NOMO-1 treated with dmso at 0.1 percent for 144 hours (cell line): ENCODE data around the gene KDM6B.
"Not testable (repeated sequence)": the region's sequence is repeated elsewhere in the genome, so short reads cannot be mapped to it uniquely, and the experiment has no call there.

Experiments
- DNase-seq: peaks from one replicate; lab custom pipeline; 2025; ENCODE audit not compliant: unreplicated experiment; lab: John Stamatoyannopoulos, UW

The KDM6B gene

GRCh38 chr17:7833795-7834541 lies at the start of gene KDM6B:
TSS of gene KDM6B (plus strand) at chr17:7834217. CDS start at chr17:7845555, 11,338 bp downstream.
- peak; percentile 94 for DNase-seq

DNA sequence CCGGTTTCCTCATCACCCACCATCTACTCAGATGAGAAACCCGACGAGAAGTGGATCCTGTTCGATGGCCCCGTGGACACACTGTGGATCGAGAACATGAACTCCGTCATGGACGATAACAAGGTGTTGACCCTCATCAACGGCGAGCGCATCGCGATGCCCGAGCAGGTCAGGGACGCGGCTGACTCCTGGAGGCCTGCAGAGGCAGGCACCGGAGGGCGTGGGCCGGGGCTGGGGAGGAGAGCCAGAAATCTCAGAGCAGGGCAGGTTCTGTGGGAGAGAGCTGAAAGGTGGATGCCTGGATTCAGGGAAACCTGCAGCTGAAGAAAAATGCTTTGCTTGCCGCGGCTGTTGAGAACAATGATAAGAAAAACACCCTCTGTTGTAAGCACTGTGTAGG lies 47.2 kb upstream of the KDM6B start:
- no peak for DNase-seq

- no peak for DNase-seq
Measured at GRCh38 chr17:7789131-7789530, 44.9 kb upstream of the KDM6B start.

DNA sequence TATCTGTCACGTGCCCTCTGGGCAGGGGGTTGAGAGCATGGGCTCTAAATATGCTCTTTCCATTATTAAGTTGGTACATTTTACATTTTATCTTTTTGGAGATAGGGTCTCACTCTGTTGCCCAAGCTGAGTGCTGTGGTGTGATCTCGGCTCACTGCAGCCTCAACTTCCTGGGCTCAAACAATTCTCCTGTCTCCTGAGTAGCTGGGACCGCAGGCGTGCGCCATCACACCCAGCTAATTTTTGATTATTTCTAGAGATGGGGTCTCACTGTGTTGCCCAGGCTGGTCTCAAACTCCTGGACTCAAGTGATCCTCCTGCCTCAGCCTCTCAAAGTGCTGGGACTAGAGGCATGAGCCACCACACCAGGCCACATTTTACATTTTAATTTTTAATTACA lies 43.9 kb upstream of the KDM6B start:
- DNase-seq = no peak

GRCh38 chr17:7792611-7793010 lies 41.4 kb upstream of the KDM6B start:
- no peak for DNase-seq

DNA sequence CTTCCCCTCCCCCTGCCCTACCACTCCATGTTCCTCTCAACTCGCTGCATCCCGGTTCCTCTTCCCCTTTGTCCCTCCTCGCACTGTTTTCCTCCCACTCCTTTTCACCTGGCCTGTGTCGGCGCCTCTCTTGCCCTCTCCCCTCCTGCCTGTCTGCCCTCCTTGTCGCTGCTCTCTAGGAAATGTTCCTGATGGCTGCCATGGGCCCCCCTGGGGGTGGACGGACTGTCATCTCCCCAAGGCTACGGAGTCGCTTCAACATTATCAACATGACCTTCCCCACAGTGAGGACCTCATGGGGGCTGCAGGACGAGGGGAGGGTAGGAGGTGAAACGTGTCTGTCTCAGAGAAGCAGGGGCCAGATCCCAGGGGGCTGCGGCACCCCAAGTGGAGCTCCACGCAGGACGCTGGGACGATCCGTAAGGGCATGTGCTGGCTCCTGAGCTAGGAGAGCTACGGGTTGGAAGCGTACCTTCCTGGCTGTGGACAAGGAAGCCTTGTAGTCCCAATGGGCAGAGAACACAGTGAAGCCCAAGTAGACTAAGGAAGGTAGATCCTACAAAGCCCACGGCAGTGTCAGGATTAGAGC lies 39.8 kb upstream of the KDM6B start:
- no peak for DNase-seq

DNA sequence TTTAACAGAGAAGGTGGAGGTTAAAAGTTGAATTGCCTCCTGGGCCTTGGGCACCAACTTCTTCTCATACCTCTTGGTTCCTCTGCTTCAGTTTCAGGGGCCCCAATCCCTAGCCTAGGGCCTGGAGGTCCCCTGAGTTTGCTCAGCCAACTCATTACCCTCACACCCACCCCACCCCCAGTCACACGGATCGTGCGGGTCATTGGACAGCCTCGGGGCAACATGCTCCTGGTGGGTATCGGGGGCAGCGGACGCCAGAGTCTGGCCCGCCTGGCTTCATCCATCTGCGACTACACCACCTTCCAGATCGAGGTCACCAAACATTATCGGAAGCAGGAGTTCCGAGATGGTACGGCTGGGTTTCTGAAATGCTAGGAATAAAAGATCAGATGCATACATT lies 36.0 kb upstream of the KDM6B start:
- no peak for DNase-seq

GRCh38 chr17:7798839-7799238 lies 35.2 kb upstream of the KDM6B start:
- no peak for DNase-seq

- no peak for DNase-seq
Measured at GRCh38 chr17:7803981-7804380, 30.0 kb upstream of the KDM6B start.

DNA sequence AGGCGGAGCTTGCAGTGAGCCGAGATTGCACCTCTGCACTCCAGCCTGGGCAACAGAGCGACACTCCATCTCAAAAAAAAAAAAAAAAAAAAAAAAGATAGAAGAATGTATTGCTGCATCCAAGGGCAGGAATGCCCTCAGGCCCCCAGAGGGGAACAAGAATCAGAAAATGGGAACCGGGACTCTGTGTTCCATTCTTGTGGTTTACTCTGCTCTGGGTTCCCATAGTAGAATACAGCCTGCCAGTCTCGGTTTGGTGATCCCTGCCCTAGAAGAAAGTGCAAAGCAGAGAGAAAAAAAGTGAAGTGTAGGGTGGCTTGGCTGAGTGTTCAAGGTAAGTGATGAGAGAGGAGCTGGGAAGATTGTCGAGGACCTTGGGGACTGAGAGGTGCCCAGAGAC lies 27.4 kb upstream of the KDM6B start:
- no peak for DNase-seq

- no peak for DNase-seq
Measured at GRCh38 chr17:7807206-7807605, 26.8 kb upstream of the KDM6B start.

DNA sequence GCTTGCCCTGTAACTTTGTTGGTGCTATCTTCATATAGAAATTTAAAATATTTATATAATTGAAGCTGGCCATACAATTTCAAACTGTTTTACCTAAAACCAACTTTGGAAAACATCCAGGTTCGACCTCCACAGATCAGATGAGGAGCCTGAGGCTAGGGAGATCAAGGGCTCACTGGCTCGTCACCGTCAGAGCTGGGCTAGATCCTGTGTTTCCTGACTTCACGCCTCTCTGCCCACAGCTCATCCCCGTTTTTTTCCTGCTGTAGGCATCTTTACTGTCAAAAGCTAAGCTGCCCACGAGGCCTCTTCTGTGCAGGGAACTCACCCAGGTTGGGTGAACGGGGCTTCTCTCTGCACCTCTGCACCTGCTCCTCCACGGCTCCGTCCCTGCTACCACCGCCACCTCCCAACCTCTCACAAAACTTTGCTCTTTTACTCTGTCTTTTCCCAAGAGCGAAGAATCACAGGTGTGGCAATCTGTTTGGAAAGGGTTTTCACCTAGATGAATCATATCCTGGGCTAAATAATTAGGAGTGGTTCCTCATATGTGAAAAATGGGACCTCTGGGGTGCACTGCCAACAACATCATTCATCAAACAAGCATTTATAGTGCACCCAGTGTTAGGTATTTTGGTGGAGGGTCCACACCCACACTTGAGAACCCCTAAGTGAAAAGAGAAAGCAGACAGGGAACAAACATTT lies 24.8 kb upstream of the KDM6B start:
- no peak for DNase-seq

GRCh38 chr17:7809791-7810343 lies 24.1 kb upstream of the KDM6B start:
- DNase-seq = not testable (repeated sequence)

GRCh38 chr17:7811251-7811650 lies 22.8 kb upstream of the KDM6B start:
- no peak for DNase-seq

DNA sequence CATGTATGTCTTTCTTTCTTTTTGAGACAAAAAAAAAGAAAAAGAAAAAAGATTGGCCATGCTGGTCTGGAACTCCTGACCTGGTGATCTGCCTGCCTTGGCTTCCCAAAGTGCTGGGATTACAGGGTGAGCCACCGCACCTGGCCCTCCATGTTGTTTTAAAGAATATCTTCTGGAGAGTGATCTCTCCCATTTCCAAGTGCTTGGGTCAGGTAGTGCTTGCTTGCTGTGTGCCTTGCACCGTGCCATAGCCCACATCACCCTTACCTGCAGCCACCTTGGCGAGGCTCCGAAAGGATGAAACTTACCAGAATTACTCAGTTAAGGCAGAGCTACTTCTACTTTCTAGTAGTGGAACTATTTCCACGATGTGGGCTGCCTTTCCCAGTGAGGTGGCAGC lies 19.0 kb upstream of the KDM6B start:
- no peak for DNase-seq

DNA sequence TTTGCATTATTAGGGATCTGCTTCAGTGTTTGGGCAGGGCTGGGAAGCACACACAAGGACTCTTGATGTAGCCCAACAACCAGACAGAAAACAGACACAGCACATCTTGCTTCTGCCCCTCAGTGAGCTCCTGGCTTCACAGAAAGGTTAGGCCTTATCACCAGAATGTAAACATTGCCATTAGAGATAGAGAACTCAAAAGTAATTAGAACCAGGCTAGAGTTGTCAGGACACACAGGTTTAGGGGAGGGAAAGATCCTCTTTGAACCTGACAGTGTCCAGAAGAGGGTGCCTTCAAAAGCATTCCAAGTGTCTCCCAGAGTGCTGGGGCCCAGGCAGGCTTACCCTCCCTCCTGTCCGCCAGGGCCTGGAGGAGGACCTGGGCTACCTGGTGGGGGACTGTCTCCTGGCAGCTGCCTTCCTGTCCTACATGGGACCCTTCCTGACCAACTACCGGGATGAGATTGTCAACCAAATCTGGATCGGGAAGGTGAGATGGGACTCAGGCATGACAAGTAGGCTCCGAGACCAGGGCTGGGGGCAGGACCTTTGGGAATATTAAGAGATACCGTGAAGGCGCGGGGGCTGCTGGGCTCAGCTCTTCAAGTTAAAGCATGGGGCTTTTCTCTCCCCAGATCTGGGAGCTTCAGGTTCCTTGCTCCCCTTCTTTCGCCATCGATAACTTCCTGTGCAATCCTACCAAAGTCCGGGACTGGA lies 16.9 kb upstream of the KDM6B start:
- no peak for DNase-seq

GRCh38 chr17:7817643-7817964 lies 16.4 kb upstream of the KDM6B start:
- DNase-seq = no peak

GRCh38 chr17:7818026-7818425 lies 16.0 kb upstream of the KDM6B start:
- no peak for DNase-seq

- no peak for DNase-seq
Measured at GRCh38 chr17:7818746-7819645, 15.0 kb upstream of the KDM6B start.

- no peak for DNase-seq
Measured at GRCh38 chr17:7820231-7820630, 13.8 kb upstream of the KDM6B start.
